Dedifferentiated amniotic fluid mesenchymal stem cell (primary cell): ENCODE measurements around the gene XAB2.
"Not testable (repeated sequence)": the region's sequence is repeated elsewhere in the genome, so short reads cannot be mapped to it uniquely, and the experiment has no call there.

Experiments used
- DNase-seq: peaks from one replicate; pipeline ENCODE4 v3.0.0-alpha.2; 2016; ENCODE audit errors: extremely low spot score

The XAB2 gene

DNA sequence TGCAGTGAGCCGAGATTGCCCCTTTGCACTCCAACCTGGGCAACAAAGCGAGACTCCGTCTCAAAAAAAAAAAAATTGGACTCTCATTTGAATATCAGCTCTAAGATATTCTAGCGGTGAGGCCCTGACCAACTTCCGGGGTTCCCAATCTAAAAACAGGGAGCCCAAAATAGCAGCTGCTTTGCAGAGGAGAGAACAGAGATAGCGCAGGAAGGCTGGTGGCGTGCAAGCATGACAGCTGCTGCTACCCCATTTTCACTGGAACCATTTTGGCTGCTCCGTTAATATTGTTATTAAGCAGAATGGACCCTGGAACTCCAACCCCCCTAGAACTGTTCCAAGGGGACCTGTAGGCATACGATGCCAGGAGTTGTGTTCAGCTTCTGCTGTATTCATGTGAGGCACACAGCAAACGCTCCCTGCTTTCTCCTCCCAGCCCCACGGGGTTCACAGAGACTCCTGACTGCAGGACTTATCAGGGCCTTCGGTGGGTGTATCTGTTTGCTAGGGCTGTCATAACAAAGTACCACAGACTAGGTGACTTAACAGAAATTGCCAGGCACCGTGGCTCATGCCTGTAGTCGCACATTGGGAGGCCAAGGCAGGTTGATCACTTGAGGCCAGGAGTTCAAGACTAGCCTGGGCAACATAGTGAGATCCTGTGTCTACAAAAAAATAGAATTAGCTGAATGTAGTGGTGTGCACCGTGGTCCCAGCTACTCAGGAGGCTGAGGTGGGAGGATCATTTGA is 19.1 kb upstream of the XAB2 start:
- no peak for DNase-seq

DNA sequence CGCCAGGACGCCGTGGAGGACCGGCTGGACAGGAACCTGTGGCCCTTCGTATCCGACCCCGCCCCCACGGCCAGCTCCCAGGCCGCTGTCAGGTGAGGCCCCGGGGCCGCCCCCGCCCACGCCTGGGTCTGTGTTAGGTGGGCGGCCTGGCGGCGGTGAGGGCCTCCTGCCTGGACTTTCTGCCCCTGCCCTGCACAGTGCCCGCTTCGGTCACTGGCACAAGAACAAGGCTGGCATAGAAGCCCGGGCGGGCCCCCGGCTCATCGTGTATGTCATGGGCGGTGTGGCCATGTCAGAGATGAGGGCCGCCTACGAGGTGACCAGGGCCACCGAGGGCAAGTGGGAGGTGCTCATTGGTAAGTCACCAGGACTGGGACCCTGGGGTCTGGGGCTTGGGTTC is 17.8 kb upstream of the XAB2 start:
- DNase-seq: no peak

GRCh38 chr19:7646426-7646700 is 17.0 kb upstream of the XAB2 start:
- DNase-seq: no peak

- no peak for DNase-seq
Measured at GRCh38 chr19:7645656-7646425, 16.5 kb upstream of the XAB2 start.

GRCh38 chr19:7645163-7645562 is 15.8 kb upstream of the XAB2 start:
- no peak for DNase-seq

DNA sequence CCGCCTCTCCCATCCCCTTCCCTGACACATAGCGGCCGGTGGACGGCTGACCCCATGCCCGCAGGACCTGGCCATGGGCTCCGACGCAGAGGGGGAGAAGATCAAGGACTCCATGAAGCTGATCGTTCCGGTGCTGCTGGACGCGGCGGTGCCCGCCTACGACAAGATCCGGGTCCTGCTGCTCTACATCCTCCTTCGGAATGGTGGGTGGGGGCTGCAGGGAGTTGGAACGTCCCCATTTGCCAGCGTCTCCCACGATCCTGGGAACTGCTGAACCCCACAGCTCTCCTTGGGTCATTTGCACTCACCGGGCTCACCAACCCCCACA is 15.2 kb upstream of the XAB2 start:
- no peak for DNase-seq

GRCh38 chr19:7643629-7644549 is 14.5 kb upstream of the XAB2 start:
- DNase-seq: not testable (repeated sequence)

GRCh38 chr19:7643031-7643415 is 13.7 kb upstream of the XAB2 start:
- no peak for DNase-seq

- no peak for DNase-seq
Measured at GRCh38 chr19:7642295-7643030, 13.1 kb upstream of the XAB2 start.

DNA sequence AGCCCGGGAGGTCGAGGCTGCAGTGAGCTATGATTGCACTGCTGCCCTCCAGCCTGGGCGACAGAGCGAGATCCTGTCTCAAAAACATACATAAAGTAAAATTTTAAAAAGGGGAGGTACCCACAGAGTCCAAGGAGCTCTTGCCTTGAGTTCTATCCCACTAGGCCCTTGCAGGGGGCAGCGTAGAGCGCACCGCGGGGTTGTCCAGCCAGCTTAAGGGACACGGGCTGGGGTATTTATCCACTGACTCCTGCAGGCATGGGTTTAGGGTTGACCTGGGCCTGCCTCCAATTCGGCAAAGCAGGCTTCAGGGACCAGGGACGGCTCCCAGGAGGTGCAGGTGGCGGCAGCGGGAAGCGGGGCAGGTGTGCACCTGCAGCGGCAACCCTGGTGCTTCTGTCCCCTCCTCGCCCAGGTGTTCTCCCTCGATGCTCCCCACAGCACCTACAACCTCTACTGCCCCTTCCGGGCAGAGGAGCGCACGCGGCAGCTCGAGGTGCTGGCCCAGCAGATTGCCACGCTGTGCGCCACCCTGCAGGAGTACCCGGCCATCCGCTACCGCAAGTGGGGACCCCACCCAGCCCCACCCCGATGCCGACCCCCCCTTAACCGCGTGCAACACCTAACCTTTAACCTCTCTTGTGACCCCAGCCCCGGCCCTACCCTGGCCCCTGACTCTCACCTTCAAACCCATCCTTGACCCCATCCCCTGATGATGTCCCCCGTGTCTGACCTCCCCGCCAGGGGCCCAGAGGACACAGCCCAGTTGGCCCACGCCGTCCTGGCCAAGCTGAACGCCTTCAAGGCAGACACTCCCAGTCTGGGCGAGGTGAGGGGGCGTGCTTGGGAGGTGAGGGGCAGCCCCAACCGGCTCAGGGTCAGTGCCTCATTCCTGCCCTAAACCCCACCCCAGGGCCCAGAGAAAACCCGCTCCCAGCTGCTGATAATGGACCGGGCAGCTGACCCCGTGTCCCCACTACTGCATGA is 12.2 kb upstream of the XAB2 start:
- no peak for DNase-seq

DNA sequence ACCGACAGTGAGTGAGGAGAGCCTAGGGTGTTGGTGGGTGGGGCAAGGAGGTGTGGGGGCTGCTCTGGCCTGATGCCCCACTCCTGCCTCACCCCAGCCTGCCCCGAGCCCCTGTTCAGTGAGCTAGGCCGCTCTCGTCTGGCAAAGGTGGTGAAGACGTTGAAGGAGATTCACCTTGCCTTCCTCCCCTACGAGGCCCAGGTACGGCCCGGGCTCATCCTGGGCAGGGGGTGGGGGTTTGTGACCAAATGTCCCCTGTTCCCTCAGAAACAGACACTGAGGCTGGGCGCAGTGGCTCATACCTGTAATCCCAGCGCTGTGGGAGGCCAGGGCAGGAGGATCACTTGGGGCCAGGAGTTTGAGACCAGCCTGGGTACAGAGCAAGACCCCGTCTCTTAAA is 11.5 kb upstream of the XAB2 start:
- DNase-seq: no peak

- DNase-seq: no peak
Measured at GRCh38 chr19:7639863-7640348, 10.6 kb upstream of the XAB2 start.

DNA sequence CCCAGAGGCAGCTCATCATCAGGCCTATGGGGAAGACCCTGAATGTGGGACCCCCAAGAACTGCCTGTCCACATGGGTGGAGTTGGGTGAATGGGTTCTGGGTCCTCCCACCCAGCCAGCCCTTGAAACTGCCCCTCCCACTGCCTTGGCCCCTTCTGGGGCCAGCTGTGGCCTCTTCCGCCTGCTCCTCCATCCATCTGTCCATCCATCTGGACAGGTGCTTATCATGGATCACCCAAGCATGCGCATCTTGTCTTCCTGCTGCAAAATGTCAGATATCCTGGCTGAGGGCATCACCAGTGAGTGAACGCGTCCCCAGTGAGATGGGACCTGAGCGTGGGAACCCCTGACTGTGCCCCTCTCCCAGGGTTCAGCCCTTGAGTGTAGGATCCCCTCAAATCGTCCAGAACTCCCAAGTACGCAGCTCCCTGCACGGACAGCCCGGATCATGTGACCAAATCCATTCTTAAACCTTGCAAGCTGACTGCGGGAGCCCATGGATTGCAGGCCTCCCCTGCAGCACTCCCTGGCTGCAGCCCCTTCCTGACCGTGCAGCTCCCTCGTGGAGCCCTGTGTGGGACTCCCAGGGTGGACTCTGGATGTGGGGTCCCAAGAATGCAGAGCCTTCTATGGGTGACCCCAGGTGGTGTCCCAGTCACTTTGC is 9.6 kb upstream of the XAB2 start:
- DNase-seq: no peak

DNA sequence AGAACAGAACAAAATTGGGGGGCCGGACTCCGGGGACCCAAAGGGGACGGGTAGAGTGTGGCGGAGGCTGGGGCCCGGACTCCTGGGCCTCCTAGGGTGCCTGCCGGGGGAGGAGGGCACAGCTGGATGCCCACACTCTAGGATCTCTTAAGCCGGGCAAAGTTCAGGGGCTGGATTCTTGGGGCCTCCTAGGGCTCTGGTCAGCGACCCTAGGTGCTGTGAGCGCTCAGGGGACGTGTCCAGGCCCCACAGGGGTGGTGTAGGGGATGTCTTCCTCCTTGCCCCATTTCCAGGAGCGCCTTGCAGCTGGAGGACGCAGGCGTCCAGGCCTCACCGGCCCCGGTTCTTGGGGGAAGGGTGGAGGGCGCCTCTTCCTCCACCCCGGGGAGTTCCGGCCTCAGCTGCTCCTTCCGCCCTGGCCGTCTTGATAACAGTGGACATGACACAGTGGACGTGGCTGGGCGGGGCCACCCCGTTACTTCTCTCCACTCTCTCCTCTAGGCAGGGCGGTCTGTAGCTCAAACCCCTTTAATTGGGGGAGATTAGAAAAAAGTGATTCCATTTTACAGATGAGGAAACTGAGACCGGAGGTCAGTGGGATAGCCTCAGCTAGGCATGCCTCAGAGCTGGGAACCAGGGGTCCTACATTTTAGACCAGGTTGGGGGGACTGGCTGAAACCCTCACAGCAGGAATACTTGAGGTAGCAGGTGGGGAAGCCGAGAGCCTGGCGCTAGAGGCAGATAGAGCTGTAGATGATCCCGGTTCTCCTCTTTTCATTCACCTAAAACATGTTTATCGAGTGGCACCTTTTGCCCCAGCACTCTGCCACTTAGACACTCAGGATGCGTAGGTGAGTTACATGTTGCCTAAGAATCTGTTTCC is 8.3 kb upstream of the XAB2 start:
- no peak for DNase-seq

DNA sequence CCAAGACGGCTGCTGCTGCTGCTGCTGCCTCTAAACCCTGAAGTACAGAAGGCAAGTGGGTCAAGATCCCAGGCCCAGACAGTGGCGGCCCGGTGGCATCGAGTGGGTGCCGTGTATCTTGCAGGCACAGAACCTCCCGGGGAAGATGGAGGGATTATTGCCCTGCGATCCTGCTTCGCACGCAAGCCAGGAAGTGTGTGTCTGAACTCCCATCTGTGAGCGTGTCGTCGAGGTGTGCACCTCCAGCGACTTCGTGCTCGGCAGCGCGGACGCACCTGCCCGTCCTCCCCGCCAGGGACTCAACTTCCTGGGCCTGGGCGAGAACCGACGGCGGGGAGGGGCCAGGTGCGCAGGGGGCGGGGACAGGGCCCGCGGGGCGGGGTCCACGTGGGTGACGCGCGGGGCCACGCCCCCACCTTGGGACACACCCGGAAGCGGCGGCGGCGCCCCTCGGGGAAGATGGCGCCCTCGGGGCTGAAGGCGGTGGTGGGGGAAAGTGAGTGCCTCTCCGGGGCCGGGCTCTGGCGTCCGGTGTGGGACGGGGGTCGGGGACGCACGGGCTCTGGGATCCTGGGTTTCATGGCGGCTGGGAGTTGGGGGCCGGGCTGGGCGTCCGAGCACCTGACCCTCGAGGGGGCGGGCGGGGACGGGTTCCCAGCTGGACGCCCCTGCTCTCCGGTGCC is 7.5 kb upstream of the XAB2 start, which contains the start of gene STXBP2:
STXBP2 (plus strand) TSS at position 420 of the 683 bp plus-strand sequence; CDS start at position 460, 40 bp downstream.
- DNase-seq: no peak

DNA sequence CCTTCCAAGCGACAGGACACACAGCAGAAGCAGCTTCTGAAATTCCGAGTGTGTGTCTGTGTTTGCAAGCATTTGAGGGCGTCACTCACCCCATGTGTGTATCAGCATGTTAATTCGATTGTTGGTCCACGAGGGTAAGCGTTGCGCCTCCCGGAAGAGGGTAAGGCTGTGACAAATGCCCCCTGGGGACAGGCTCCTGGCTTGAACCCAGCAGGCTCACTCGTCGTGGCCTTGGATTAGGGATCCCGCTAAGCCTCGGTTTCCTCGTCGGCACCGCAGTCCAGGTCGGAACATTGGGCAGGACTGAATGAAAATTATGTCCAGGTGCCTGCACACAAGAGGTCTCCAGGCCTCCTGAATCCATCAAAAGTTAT is 7.0 kb upstream of the XAB2 start:
- DNase-seq: no peak

DNA sequence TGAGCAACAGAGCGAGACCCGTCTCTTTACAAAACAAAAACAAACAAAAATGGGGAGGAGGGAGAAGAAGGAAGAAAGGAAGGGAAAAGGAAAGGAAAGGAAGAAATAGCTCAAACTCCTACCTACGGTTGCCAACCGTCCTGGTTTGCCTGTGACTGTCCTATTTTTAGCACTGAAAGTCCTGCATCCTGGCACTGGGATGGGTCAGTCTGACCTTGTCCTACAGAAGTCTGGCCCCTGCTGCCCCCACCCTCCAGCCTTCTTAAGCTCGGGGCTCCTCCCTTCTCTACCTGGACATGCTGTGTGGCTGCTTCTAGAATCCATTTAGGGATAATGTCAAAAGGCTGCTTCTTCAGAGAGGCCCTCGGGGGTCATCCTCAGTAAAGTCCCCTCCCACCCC is 6.3 kb upstream of the XAB2 start:
- DNase-seq: no peak

DNA sequence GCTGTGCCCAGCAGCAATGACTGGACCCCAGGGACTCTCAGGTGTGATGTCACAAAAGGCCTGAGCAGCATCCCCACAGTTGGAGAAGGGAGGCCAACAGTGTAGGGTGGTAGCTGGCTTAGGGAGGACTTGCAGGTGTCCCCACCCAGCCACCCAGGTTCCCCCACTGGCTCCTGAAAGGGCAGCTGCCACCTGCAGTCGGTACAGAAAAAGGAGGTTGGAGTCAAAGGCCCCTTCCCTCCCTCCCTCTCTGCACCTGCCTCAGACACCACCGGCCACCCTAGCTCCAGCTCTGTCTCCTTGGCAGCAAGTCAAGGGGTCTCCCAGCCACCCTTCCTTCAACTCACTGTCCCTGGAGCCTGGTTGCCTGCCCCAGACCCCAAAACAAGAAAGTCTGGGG is 4.4 kb upstream of the XAB2 start, which contains the start of gene PCP2:
PCP2 (minus strand) TSS at position 22 of the 400 bp plus-strand sequence. CDS start 262 bp downstream, outside the sequence.
- no peak for DNase-seq
